AG09309 (cell line): ENCODE data around the gene SNX22.

Experiments
- DNase-seq: peaks from one replicate; pipeline ENCODE4 v3.0.0-alpha.2; 2010; ENCODE audit warnings: low read depth
- H3K4me3 ChIP-seq: 2 replicates; pipeline ENCODE4 v1.5.1; 2011; ENCODE audit warnings: mild to moderate bottlenecking, low read depth, low read length, moderate library complexity; ENCODE audit not compliant: control insufficient read depth
- CTCF ChIP-seq: IDR thresholded peaks from 2 replicates; pipeline ENCODE4 v1.5.1; 2011; ENCODE audit warnings: mild to moderate bottlenecking, low read depth, low read length, inconsistent platforms; ENCODE audit not compliant: insufficient read depth, control insufficient read depth; ENCODE audit errors: missing control alignments

Gene SNX22

GRCh38 chr15:64143276-64143675, 8.3 kb upstream of the SNX22 start:
- DNase-seq, result no peak
- TF ChIP-seq CTCF, result no peak
- H3K4me3 ChIP-seq, result no peak overlapping the region

GRCh38 chr15:64144192-64144564, 7.4 kb upstream of the SNX22 start:
- TF ChIP-seq CTCF, result no peak
- no peak overlapping the region for H3K4me3 ChIP-seq

GRCh38 chr15:64144565-64145281, 6.8 kb upstream of the SNX22 start:
- no peak for DNase-seq
- H3K4me3 ChIP-seq, result no peak overlapping the region
- TF ChIP-seq CTCF, result no peak

More at GRCh38 chr15:64144192-64144564, 7.4 kb upstream of the SNX22 start:
- no peak for DNase-seq

- H3K4me3 ChIP-seq, result no peak overlapping the region
- TF ChIP-seq CTCF, result no peak
- no peak for DNase-seq
These were observed 5.5 kb upstream of the SNX22 start for GRCh38 chr15:64146041-64146440.

GRCh38 chr15:64146520-64146884, 5.0 kb upstream of the SNX22 start:
- TF ChIP-seq CTCF, result no peak
- H3K4me3 ChIP-seq, result no peak overlapping the region
- no peak for DNase-seq

- H3K4me3 ChIP-seq, result no peak overlapping the region
- TF ChIP-seq CTCF, result no peak
- no peak for DNase-seq
These were observed 4.4 kb upstream of the SNX22 start for GRCh38 chr15:64146885-64147681.
